Panc1 (cell line): Measurements from ENCODE around the gene OR5AU1. TPM values are rescaled to one million over a fixed set of nuclear protein-coding genes. Genes with fewer than 3 reads are reported as not detected.

ENCODE experiments used
- ATAC-seq: fragments of 200-7000 bp; cut with Tn5 transposase; 2 replicates; pipeline ENCODE4 v1.9.1; 2020; ENCODE audit warnings: mild to moderate bottlenecking, moderate library complexity
- BruUV-seq: library from RNA; stranded (reverse); fragments of 400-500 nt; replicated peaks from 2 replicates; lab custom pipeline; 2021; lab: Mats Ljungman, UMichigan
- CTCF ChIA-PET: fragments of 300-600 bp; sonication (Branson Sonifier 250); formaldehyde crosslinking; loops from one replicate; lab custom pipeline; 2022; ENCODE audit warnings: antibody characterized with exemption; lab: Charles Lee
- POLR2A ChIA-PET: fragments of 300-600 bp; sonication (Branson Sonifier 250); formaldehyde crosslinking; loops from one replicate; lab custom pipeline; 2022; ENCODE audit warnings: antibody characterized with exemption; lab: Charles Lee
- DNase-seq: peaks from one replicate; pipeline ENCODE4 v3.0.0-alpha.2; 2010; ENCODE audit warnings: low read depth, low spot score
- H3K27ac ChIP-seq: 2 replicates; pipeline ENCODE4 v1.5.1; 2011; ENCODE audit warnings: mild to moderate bottlenecking, low read length, inconsistent platforms
- H3K27me3 ChIP-seq: fragments of 200-500 bp; sonication (Bioruptor generic); 2 replicates; pipeline ENCODE4 v1.6.0; 2014; ENCODE audit warnings: low read length, inconsistent platforms; ENCODE audit not compliant: control insufficient read depth, insufficient read depth
- H3K36me3 ChIP-seq: fragments of 200-500 bp; sonication (Bioruptor generic); 2 replicates; pipeline ENCODE4 v1.5.1; 2014; ENCODE audit warnings: inconsistent platforms, mild to moderate bottlenecking, low read length, moderate library complexity; ENCODE audit not compliant: control insufficient read depth, insufficient read depth
- H3K4me1 ChIP-seq: 2 replicates; pipeline ENCODE4 v1.5.1; 2011; ENCODE audit warnings: inconsistent platforms, mild to moderate bottlenecking, low read length, moderate library complexity; ENCODE audit not compliant: control insufficient read depth, insufficient read depth
- H3K4me3 ChIP-seq, 2 experiments: 2 replicates each; pipeline ENCODE4 v1.5.1; 2011 to 2012; ENCODE audit warnings: low read depth in 2 of 2, low read length in 2 of 2, mild to moderate bottlenecking in 2 of 2, inconsistent platforms in 1 of 2, moderate library complexity in 1 of 2
- H3K9me3 ChIP-seq: fragments of 200-500 bp; sonication (Bioruptor generic); 2 replicates; pipeline ENCODE4 v1.5.1; 2014; ENCODE audit warnings: low read depth, mild to moderate bottlenecking, inconsistent platforms, low read length, moderate library complexity; ENCODE audit not compliant: control insufficient read depth, insufficient read depth
- POLR2AphosphoS5 ChIP-seq: IDR thresholded peaks from 2 replicates; pipeline ENCODE4 v1.6.1; 2012; ENCODE audit warnings: mild to moderate bottlenecking, low read depth, low read length, moderate library complexity
- SIN3A ChIP-seq: IDR thresholded peaks from 2 replicates; pipeline ENCODE4 v1.6.1; 2012; ENCODE audit warnings: low read depth, mild to moderate bottlenecking, low read length, moderate library complexity, borderline replicate concordance; ENCODE audit not compliant: insufficient read depth
- TCF7L2 ChIP-seq: IDR thresholded peaks from 2 replicates; pipeline ENCODE4 v1.6.1; 2011; ENCODE audit warnings: mild to moderate bottlenecking, low read depth, low read length, inconsistent platforms
- in situ Hi-C: cut with HindIII; loops from 2 replicates; pipeline ENCODE4 v1.10.0; 2016; ENCODE audit warnings: low sequenced_read_pairs, low pct_unique_long_range_greater_than_20kb
- intact Hi-C: fragments of 100-400 bp; cut with micrococcal nuclease; formaldehyde crosslinking; loops from one replicate; pipeline ENCODE4 v1.10.0; 2022; ENCODE audit not compliant: unreplicated experiment
- total RNA-seq: library from RNA; stranded (reverse); gene quantifications from one replicate; pipeline ENCODE4 v1.2.1, GENCODE V29; 2021; ENCODE audit not compliant: unreplicated experiment
- TF ChIP-seq, protein P1 (sequence below): fragments of 450-650 bp; IDR thresholded peaks from 2 replicates; pipeline ENCODE4 v1.5.1; 2017; ENCODE audit warnings: mild to moderate bottlenecking
- TF ChIP-seq, protein P2 (sequence below), 2 experiments: IDR thresholded peaks; 2 replicates each; pipeline ENCODE4 v1.6.1; 2011 to 2012; ENCODE audit warnings: low read depth in 2 of 2, control low read depth in 1 of 2, low read length in 1 of 2, mild to moderate bottlenecking in 1 of 2, moderate library complexity in 1 of 2; ENCODE audit not compliant: insufficient read depth in 1 of 2

The OR5AU1 gene
- total RNA-seq, 1 experiment from 2014 or later = not detected

DNA sequence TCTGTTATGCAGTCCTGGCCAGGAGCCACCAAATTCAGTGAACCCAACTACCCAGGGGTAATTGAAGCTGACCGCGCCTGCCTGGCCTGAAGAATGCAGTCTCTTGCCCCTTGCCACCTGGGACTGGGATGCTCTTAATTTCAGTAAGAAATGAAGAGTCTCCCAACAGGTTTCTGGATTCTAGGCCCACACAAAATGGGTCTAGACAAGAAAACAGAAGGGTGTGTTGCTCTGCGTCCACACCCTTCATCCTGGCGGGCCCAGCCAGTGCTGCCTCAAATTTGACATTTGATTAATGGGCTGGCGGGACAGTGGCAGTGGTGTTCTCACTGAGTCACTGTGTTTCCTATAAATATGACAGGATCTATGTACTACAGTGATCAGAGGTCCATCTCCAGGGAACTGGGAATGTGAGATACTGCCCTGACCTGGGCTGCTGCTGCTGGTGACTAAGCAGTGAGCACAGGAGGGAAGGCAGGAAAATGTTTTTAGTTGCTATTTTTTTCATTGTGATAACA is 48.5 kb downstream of the OR5AU1 start:
- Histone ChIP-seq H3K27me3 (no peaks in the 10 kb centered on the region), H3K36me3 (no peaks in the 10 kb centered on the region), H3K4me3 (no peak overlapping the region), H3K4me1 (peaks cover 13% of the 10 kb centered on the region), H3K27ac (no peak overlapping the region), H3K9me3 (no peaks in the 10 kb centered on the region)
- no peak; the same call in 1 of the 2 replicates for ATAC-seq
- intact Hi-C loops = loop anchor here (2.0 to 5.0 kb wide), 2 partner anchors 40 to 93 kb away; no protein-coding TSS in a partner anchor
- CTCF ChIA-PET = no interaction called here
- in situ Hi-C loops = no loop called here
- DNase-seq = no peak
- TF ChIP-seq TCF7L2 (no peak), POLR2AphosphoS5 (no peak)
- TF ChIP-seq, protein P1, sequence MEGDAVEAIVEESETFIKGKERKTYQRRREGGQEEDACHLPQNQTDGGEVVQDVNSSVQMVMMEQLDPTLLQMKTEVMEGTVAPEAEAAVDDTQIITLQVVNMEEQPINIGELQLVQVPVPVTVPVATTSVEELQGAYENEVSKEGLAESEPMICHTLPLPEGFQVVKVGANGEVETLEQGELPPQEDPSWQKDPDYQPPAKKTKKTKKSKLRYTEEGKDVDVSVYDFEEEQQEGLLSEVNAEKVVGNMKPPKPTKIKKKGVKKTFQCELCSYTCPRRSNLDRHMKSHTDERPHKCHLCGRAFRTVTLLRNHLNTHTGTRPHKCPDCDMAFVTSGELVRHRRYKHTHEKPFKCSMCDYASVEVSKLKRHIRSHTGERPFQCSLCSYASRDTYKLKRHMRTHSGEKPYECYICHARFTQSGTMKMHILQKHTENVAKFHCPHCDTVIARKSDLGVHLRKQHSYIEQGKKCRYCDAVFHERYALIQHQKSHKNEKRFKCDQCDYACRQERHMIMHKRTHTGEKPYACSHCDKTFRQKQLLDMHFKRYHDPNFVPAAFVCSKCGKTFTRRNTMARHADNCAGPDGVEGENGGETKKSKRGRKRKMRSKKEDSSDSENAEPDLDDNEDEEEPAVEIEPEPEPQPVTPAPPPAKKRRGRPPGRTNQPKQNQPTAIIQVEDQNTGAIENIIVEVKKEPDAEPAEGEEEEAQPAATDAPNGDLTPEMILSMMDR = no peak
- no TSS peak for BruUV-seq
- POLR2A ChIA-PET = no interaction called here

DNA sequence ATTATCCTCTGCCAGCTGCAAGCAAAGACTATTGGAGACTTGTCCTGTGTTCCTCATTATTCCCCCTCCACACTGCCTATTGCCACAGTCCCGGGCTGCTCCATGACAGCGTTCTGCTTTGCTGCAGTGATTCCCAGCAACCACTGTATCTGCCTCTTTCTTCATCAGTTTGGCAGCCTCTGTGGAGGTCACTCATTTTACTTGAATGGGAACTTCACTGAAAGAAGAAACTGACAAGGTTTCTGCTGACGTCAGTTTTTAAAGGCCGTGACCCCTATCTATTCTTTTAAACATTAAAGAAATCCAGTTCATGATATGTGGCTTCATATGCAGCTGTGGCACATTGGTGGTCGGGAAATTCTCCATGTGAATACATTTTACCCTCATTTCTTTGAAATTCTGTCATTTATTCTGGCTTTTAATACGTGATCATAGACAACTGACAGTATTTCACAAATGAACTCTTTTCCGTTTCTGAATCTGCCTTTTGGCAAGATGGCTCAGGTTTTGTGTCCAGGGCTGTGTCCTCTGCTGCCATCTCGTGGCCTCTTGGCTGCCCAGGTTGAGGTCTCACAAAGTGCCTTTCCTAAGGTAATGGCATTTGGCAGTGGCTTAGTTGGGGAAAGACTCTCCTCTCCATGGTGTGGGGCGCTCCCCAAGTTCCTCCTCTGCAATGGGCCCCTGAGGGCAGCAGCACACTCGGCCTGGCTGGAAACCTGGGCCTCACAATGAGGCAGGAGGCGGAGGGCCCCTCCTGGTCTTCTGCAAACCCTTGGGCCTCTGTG is 49.2 kb downstream of the OR5AU1 start:
- Histone ChIP-seq H3K27me3 (no peaks in the 10 kb centered on the region), H3K4me1 (peaks cover 13% of the 10 kb centered on the region), H3K9me3 (no peaks in the 10 kb centered on the region), H3K4me3 (peak overlapping the region in 1 of 2 experiments; percentile 6; a peak in 2 of 4 replicates), H3K36me3 (no peaks in the 10 kb centered on the region), H3K27ac (no peak overlapping the region)
- TF ChIP-seq SIN3A = no peak
- TF ChIP-seq, protein P1 = peak; percentile 92
- ChIA-PET POLR2A (no interaction called here), CTCF (interaction anchor here (2.7 kb wide), 1 partner anchor 92 kb away, joined by 18 read pairs; no protein-coding TSS in a partner anchor)
- BruUV-seq = no TSS peak
- DNase-seq (peak; percentile 61), ATAC-seq (peak; percentile 55)
- in situ Hi-C loops = no loop called here
- intact Hi-C loops = loop anchor here (2.0 to 5.0 kb wide), 2 partner anchors 39 to 92 kb away; no protein-coding TSS in a partner anchor

DNA sequence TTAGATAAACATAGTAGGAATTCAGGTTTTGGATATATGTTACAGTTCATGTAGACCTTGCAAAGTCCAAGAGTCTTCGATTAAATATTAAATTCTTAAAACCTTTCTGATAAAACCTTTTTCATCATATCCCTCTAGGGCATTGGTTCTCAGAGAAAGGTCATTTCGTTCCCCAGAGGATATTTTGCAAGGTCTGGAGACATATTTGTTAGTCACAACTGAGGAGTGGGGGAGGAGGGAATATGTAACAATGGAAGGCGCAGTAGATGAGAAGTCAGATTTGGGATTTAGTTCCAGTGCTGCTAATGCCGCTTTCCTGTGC is 49.7 kb downstream of the OR5AU1 start:
- CTCF ChIA-PET = interaction anchor here (2.7 kb wide), 1 partner anchor 91 kb away, joined by 18 read pairs; no protein-coding TSS in a partner anchor
- BruUV-seq = no TSS peak
- H3K4me3 ChIP-seq = no peak overlapping the region
- POLR2A ChIA-PET = no interaction called here
- intact Hi-C loops (loop anchor here (2.0 to 5.0 kb wide), 2 partner anchors 39 to 91 kb away; no protein-coding TSS in a partner anchor), in situ Hi-C loops (no loop called here)
- no peaks in the 10 kb centered on the region for H3K27me3 ChIP-seq
- no peak overlapping the region for H3K27ac ChIP-seq
- peaks cover 13% of the 10 kb centered on the region for H3K4me1 ChIP-seq
- no peaks in the 10 kb centered on the region for H3K36me3 ChIP-seq
- no peak for DNase-seq
- TF ChIP-seq, protein P2, sequence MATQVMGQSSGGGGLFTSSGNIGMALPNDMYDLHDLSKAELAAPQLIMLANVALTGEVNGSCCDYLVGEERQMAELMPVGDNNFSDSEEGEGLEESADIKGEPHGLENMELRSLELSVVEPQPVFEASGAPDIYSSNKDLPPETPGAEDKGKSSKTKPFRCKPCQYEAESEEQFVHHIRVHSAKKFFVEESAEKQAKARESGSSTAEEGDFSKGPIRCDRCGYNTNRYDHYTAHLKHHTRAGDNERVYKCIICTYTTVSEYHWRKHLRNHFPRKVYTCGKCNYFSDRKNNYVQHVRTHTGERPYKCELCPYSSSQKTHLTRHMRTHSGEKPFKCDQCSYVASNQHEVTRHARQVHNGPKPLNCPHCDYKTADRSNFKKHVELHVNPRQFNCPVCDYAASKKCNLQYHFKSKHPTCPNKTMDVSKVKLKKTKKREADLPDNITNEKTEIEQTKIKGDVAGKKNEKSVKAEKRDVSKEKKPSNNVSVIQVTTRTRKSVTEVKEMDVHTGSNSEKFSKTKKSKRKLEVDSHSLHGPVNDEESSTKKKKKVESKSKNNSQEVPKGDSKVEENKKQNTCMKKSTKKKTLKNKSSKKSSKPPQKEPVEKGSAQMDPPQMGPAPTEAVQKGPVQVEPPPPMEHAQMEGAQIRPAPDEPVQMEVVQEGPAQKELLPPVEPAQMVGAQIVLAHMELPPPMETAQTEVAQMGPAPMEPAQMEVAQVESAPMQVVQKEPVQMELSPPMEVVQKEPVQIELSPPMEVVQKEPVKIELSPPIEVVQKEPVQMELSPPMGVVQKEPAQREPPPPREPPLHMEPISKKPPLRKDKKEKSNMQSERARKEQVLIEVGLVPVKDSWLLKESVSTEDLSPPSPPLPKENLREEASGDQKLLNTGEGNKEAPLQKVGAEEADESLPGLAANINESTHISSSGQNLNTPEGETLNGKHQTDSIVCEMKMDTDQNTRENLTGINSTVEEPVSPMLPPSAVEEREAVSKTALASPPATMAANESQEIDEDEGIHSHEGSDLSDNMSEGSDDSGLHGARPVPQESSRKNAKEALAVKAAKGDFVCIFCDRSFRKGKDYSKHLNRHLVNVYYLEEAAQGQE (IDR thresholded peaks at IDR 0.05; ENCODE audit: insufficient read depth in 1 of 2, low read depth in 2 of 2, low read length in 1 of 2) = no peak
- TF ChIP-seq SIN3A (no peak), TCF7L2 (no peak)
- ATAC-seq = no peak
- H3K9me3 ChIP-seq = no peaks in the 10 kb centered on the region
